HG02588 (cell line): ENCODE results near the gene EZR.
A peak's percentile ranks its signal among the peaks of the same experiment; 100 is the strongest.

ENCODE experiments used
- ATAC-seq: cut with Tn5 transposase; IDR thresholded peaks from one replicate; pipeline ENCODE4 v1.9.1; 2021; ENCODE audit warnings: mild to moderate bottlenecking, moderate library complexity; ENCODE audit not compliant: unreplicated experiment

Gene EZR

GRCh38 chr6:158819213-158819976, at the start of gene EZR:
EZR (minus strand) TSS chr6:158819368; CDS start chr6:158818093, 1,275 bp downstream.
- peak; percentile 52 for ATAC-seq

GRCh38 chr6:158868122-158868480, 48.9 kb upstream of the EZR start:
- no peak for ATAC-seq

GRCh38 chr6:158867381-158868121, 48.4 kb upstream of the EZR start:
- ATAC-seq, result no peak

GRCh38 chr6:158865769-158866168, 46.6 kb upstream of the EZR start:
- no peak for ATAC-seq

GRCh38 chr6:158863646-158864045, 44.5 kb upstream of the EZR start:
- ATAC-seq, result no peak

- ATAC-seq, result no peak
Measured at GRCh38 chr6:158861686-158862381, 42.7 kb upstream of the EZR start.

- no peak for ATAC-seq
Measured at GRCh38 chr6:158860279-158860865, 41.2 kb upstream of the EZR start.

- ATAC-seq, result no peak
Measured at GRCh38 chr6:158856261-158856660, 37.1 kb upstream of the EZR start.

- no peak for ATAC-seq
Measured at GRCh38 chr6:158854214-158855101, 35.3 kb upstream of the EZR start.

- no peak for ATAC-seq
Measured at GRCh38 chr6:158853880-158854213, 34.7 kb upstream of the EZR start.

GRCh38 chr6:158853072-158853879, 34.1 kb upstream of the EZR start:
- peak; percentile 94 for ATAC-seq

- no peak for ATAC-seq
Measured at GRCh38 chr6:158852312-158853071, 33.3 kb upstream of the EZR start.

- ATAC-seq, result no peak
Measured at GRCh38 chr6:158850807-158851115, 31.6 kb upstream of the EZR start.

GRCh38 chr6:158849899-158850806, 31.0 kb upstream of the EZR start:
- no peak for ATAC-seq

- ATAC-seq, result no peak
Measured at GRCh38 chr6:158848490-158848895, 29.3 kb upstream of the EZR start.

GRCh38 chr6:158847786-158848185, 28.6 kb upstream of the EZR start:
- no peak for ATAC-seq

GRCh38 chr6:158847012-158847529, 27.9 kb upstream of the EZR start:
- no peak for ATAC-seq
